ENCODE measurements around the gene PXDC1.

DNA sequence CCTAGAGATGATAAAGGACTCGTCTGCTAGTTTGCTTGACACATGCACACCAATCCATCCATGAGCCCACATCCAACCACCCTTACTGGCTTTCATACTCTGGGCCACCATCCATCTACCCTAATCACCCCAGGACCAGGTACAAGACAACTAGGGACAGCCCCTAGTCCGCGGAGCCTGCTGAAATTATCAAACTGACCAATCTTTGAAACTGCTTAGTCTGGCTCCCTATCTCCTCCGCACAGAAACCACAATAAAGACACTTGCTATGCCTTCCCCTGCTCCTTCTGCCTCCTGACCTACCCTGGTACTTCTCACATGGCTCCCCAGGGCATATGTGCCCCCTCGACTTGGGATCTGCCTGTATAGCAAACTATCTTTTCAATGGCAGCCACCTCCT is 33.1 kb downstream of the PXDC1 start:
- TF ChIP-seq, protein P1, sequence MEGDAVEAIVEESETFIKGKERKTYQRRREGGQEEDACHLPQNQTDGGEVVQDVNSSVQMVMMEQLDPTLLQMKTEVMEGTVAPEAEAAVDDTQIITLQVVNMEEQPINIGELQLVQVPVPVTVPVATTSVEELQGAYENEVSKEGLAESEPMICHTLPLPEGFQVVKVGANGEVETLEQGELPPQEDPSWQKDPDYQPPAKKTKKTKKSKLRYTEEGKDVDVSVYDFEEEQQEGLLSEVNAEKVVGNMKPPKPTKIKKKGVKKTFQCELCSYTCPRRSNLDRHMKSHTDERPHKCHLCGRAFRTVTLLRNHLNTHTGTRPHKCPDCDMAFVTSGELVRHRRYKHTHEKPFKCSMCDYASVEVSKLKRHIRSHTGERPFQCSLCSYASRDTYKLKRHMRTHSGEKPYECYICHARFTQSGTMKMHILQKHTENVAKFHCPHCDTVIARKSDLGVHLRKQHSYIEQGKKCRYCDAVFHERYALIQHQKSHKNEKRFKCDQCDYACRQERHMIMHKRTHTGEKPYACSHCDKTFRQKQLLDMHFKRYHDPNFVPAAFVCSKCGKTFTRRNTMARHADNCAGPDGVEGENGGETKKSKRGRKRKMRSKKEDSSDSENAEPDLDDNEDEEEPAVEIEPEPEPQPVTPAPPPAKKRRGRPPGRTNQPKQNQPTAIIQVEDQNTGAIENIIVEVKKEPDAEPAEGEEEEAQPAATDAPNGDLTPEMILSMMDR (conservative IDR thresholded peaks at IDR 0.05; ENCODE audit: low read depth in 2 of 2) = no peak
- TF ChIP-seq, protein P2, sequence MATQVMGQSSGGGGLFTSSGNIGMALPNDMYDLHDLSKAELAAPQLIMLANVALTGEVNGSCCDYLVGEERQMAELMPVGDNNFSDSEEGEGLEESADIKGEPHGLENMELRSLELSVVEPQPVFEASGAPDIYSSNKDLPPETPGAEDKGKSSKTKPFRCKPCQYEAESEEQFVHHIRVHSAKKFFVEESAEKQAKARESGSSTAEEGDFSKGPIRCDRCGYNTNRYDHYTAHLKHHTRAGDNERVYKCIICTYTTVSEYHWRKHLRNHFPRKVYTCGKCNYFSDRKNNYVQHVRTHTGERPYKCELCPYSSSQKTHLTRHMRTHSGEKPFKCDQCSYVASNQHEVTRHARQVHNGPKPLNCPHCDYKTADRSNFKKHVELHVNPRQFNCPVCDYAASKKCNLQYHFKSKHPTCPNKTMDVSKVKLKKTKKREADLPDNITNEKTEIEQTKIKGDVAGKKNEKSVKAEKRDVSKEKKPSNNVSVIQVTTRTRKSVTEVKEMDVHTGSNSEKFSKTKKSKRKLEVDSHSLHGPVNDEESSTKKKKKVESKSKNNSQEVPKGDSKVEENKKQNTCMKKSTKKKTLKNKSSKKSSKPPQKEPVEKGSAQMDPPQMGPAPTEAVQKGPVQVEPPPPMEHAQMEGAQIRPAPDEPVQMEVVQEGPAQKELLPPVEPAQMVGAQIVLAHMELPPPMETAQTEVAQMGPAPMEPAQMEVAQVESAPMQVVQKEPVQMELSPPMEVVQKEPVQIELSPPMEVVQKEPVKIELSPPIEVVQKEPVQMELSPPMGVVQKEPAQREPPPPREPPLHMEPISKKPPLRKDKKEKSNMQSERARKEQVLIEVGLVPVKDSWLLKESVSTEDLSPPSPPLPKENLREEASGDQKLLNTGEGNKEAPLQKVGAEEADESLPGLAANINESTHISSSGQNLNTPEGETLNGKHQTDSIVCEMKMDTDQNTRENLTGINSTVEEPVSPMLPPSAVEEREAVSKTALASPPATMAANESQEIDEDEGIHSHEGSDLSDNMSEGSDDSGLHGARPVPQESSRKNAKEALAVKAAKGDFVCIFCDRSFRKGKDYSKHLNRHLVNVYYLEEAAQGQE (IDR thresholded peaks at IDR 0.05; ENCODE audit: unreplicated experiment) = no peak
- TF ChIP-seq EZH2 (IDR thresholded peaks at IDR 0.05; ENCODE audit: low read depth, unreplicated experiment) = no peak
- TF ChIP-seq EZH2phosphoT487 (IDR thresholded peaks at IDR 0.05; ENCODE audit: unreplicated experiment) = no peak
- no peak for TF ChIP-seq POLR2AphosphoS5 (IDR thresholded peaks at IDR 0.05; ENCODE audit: low read depth)
- no peak for TF ChIP-seq JUNB (IDR thresholded peaks at IDR 0.05; ENCODE audit: unreplicated experiment)
- no peak for TF ChIP-seq ZNF114 (CRISPR knock-in tag; IDR thresholded peaks at IDR 0.05)
- no peak for TF ChIP-seq STAT1 (IDR thresholded peaks at IDR 0.05; ENCODE audit: unreplicated experiment)
